Chondrocyte (in vitro differentiated cells): Measurements from ENCODE around the gene ADAM8. TPM values are rescaled to one million over a fixed set of nuclear protein-coding genes. Genes with fewer than 3 reads are reported as not detected.

Source experiments
- DNase-seq: peaks from one replicate; pipeline ENCODE4 v3.0.0; 2021; ENCODE audit warnings: mixed read lengths, low spot score
- H3K27ac Mint-ChIP-seq: one replicate; pipeline ENCODE4 v1.8.0; 2021; ENCODE audit warnings: mild to moderate bottlenecking, moderate library complexity, mixed read lengths; ENCODE audit not compliant: unreplicated experiment
- H3K27me3 Mint-ChIP-seq: 2 replicates; pipeline ENCODE4 v1.8.0; 2021; ENCODE audit warnings: low read depth, mixed read lengths
- H3K36me3 Mint-ChIP-seq: 2 replicates; pipeline ENCODE4 v1.8.0; 2021; ENCODE audit warnings: low read depth, mixed read lengths
- H3K4me1 Mint-ChIP-seq: 2 replicates; pipeline ENCODE4 v1.8.0; 2021; ENCODE audit warnings: low read depth, mild to moderate bottlenecking, mixed read lengths
- H3K4me3 Mint-ChIP-seq: one replicate; pipeline ENCODE4 v1.8.0; 2021; ENCODE audit warnings: mild to moderate bottlenecking, moderate library complexity, mixed read lengths; ENCODE audit not compliant: unreplicated experiment
- H3K9me3 Mint-ChIP-seq: 2 replicates; pipeline ENCODE4 v1.8.0; 2021; ENCODE audit warnings: low read depth, mixed read lengths
- CTCF ChIP-seq: fragments of 200-600 bp; sonication (generic); IDR thresholded peaks from 2 replicates; pipeline ENCODE4 v1.5.0; 2021; ENCODE audit warnings: antibody characterized with exemption, mild to moderate bottlenecking, moderate library complexity
- total RNA-seq: library from RNA; stranded (reverse); gene quantifications from 3 replicates; pipeline ENCODE4 v1.2.1, GENCODE V29; 2021

The ADAM8 gene
- total RNA-seq, 1 donor from 2014 or later = 1.3 TPM

- no peaks in the 10 kb centered on the region for H3K36me3 Mint-ChIP-seq
- DNase-seq = no peak
- H3K4me1 Mint-ChIP-seq = peaks cover 8% of the 10 kb centered on the region
- no peak overlapping the region for H3K27ac Mint-ChIP-seq
- no peaks in the 10 kb centered on the region for H3K27me3 Mint-ChIP-seq
- no peak for TF ChIP-seq CTCF
- no peak overlapping the region for H3K4me3 Mint-ChIP-seq
- H3K9me3 Mint-ChIP-seq = no peaks in the 10 kb centered on the region
Observed at GRCh38 chr10:133264461-133264860, 12.2 kb downstream of the ADAM8 start.

- Mint-ChIP-seq H3K4me3 (no peak overlapping the region), H3K27ac (no peak overlapping the region), H3K27me3 (no peaks in the 10 kb centered on the region), H3K9me3 (no peaks in the 10 kb centered on the region), H3K36me3 (no peaks in the 10 kb centered on the region), H3K4me1 (peaks cover 14% of the 10 kb centered on the region)
- DNase-seq = no peak
- no peak for TF ChIP-seq CTCF
Observed at GRCh38 chr10:133263674-133264073, 13.0 kb downstream of the ADAM8 start.

- TF ChIP-seq CTCF = no peak
- Mint-ChIP-seq H3K4me3 (peak overlapping the region; percentile 68), H3K36me3 (no peaks in the 10 kb centered on the region), H3K4me1 (peaks cover 14% of the 10 kb centered on the region), H3K9me3 (no peaks in the 10 kb centered on the region), H3K27ac (no peak overlapping the region), H3K27me3 (no peaks in the 10 kb centered on the region)
- DNase-seq = no peak
Observed at GRCh38 chr10:133262696-133263095, 14.0 kb downstream of the ADAM8 start.

GRCh38 chr10:133261726-133262325 lies 14.8 kb downstream of the ADAM8 start:
- TF ChIP-seq CTCF = no peak
- DNase-seq = no peak
- no peaks in the 10 kb centered on the region for H3K36me3 Mint-ChIP-seq
- no peaks in the 10 kb centered on the region for H3K27me3 Mint-ChIP-seq
- H3K27ac Mint-ChIP-seq = no peak overlapping the region
- H3K9me3 Mint-ChIP-seq = no peaks in the 10 kb centered on the region
- H3K4me1 Mint-ChIP-seq = peaks cover 14% of the 10 kb centered on the region
- H3K4me3 Mint-ChIP-seq = peak overlapping the region; percentile 68

GRCh38 chr10:133260895-133261725 lies 15.6 kb downstream of the ADAM8 start:
- no peak overlapping the region for H3K27ac Mint-ChIP-seq
- H3K9me3 Mint-ChIP-seq = no peaks in the 10 kb centered on the region
- no peak for DNase-seq
- peaks cover 14% of the 10 kb centered on the region for H3K4me1 Mint-ChIP-seq
- no peak for TF ChIP-seq CTCF
- H3K4me3 Mint-ChIP-seq = peak overlapping the region; percentile 62
- no peaks in the 10 kb centered on the region for H3K36me3 Mint-ChIP-seq
- H3K27me3 Mint-ChIP-seq = no peaks in the 10 kb centered on the region
